Epithelial cell of proximal tubule (primary cell): Measurements from ENCODE around the gene OPA1. TPM values are rescaled to one million over a fixed set of nuclear protein-coding genes. Genes with fewer than 3 reads are reported as not detected.

Experiments
- DNase-seq: peaks from one replicate; pipeline ENCODE4 v3.0.0-alpha.2; 2011; ENCODE audit warnings: low read depth
- H3K4me3 ChIP-seq: 2 replicates; pipeline ENCODE4 v1.5.1; 2011; ENCODE audit warnings: low read depth, mild to moderate bottlenecking, low read length
- total RNA-seq: library from RNA; depleted of rRNA; stranded (reverse); fragments of >200 nt; gene quantifications from 2 replicates; pipeline ENCODE4 v1.2.3, GENCODE V29; 2015
- TF ChIP-seq, protein P1 (sequence below): conservative IDR thresholded peaks from 2 replicates; pipeline ENCODE4 v1.5.1; 2012; ENCODE audit warnings: low read depth, mild to moderate bottlenecking, low read length

The OPA1 gene
- total RNA-seq, 1 donor from 2014 or later: 59.0 TPM

DNA sequence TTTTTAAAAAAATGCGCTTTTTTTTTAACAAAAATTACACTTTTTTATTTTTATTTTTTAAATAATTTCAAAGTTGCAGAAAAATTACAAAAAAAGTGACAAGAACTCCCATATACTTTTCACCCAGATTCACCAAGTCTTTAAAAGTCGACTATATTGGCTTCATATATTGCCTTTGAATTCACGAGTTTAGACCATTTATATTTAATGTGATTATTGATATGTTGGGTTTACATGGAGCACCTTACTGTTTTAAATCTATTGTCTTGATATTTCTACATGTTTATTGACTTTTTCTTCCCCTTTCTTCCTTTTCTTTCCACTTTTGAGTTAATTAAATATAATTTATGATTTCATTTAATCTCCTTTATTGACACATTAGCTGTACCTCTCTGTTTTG is 127.2 kb downstream of the OPA1 start:
- DNase-seq: no peak
- TF ChIP-seq, protein P1, sequence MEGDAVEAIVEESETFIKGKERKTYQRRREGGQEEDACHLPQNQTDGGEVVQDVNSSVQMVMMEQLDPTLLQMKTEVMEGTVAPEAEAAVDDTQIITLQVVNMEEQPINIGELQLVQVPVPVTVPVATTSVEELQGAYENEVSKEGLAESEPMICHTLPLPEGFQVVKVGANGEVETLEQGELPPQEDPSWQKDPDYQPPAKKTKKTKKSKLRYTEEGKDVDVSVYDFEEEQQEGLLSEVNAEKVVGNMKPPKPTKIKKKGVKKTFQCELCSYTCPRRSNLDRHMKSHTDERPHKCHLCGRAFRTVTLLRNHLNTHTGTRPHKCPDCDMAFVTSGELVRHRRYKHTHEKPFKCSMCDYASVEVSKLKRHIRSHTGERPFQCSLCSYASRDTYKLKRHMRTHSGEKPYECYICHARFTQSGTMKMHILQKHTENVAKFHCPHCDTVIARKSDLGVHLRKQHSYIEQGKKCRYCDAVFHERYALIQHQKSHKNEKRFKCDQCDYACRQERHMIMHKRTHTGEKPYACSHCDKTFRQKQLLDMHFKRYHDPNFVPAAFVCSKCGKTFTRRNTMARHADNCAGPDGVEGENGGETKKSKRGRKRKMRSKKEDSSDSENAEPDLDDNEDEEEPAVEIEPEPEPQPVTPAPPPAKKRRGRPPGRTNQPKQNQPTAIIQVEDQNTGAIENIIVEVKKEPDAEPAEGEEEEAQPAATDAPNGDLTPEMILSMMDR: no peak
- H3K4me3 ChIP-seq: no peak overlapping the region

DNA sequence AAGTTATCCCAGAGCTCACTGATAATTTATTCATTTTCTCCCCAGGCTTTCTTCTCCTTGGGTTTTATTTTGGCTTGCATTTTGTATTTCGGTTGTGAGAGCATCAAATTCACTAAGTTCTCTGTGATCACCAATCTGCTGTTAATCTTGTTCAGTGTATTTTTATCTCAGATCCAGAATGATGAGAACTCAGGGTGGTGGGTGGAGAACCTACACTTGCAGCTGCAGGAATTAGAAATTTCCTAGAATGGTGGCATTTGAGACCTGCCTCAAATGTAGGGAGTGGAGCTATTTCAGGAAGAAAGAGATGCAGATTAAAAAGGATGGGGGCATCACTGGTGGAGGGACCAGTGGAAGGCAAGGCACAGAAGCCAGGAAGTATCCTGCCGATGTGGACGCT is 129.6 kb downstream of the OPA1 start:
- TF ChIP-seq, protein P1: no peak

DNA sequence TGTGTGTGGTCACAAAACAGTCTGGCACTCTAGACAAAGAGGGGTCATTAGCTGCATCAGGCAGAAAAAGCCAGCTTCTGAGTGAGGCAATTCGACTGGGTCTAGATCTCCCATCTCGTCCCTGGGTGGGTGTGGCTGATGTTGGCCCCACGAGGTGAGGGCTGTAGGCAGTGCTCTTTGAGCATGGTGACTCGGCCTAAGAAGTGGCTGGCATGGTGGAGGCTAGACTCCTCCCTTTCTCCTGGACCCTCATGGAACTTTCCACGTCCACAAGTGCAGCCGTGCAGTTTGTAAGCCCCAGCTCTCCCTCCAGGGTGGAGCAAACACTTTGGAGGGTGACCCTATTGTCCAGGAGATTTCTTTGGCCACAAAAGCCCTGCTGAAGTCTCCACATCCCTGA is 134.1 kb downstream of the OPA1 start:
- H3K4me3 ChIP-seq: no peak overlapping the region
- no peak for DNase-seq
- TF ChIP-seq, protein P1: no peak

More for the DNA sequence above, 129.6 kb downstream of the OPA1 start:
- no peak for DNase-seq
- H3K4me3 ChIP-seq: no peak overlapping the region

DNA sequence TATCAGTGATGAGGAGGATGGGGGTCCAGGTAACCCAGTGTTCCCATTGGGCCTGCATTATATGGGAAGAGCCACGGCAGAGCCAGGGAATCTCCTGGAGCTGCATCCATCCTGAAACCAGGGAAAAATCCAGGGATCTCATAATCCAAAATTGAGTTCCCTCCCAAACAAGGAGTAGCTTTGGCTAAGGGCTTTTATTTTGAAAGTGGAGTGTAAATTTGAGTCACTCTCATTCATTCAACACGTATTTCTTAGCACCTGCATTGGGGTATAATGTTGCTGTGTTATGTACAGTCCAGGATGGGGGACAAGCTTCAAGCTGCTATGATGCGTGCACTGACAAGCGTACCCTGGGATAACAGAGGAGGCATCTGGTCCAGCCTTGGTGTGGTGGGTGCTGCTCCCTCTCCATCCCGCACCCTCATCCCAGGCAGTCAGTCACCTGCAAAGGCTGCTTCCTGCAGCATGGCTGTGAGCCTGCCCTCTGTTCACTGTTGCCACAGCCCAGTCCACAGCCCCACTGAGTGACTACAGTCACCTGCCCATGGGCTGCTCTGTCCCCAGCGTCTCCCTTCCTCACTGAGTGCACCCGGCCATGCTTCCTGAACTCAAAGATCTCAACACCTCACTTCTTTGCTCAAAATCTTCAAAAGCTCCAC is 135.6 kb downstream of the OPA1 start:
- TF ChIP-seq, protein P1: no peak
- H3K4me3 ChIP-seq: no peak overlapping the region
- no peak for DNase-seq

DNA sequence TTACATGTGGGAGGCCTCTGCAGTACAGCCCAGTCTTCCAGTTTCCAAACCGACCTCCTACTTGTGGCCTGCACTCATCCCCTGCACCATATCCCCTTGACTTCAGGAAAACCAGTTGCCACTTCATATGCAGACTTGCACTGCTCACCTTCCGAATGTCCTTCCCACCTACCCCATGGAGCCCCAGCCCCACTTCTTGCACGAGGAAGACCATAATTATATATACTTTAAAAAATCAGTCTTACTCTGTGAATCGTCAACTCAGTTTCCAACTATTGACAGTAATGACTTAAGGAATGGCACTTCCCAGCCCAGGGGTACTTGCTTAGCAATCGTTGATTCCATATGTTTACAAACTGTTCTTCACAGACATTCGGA is 136.1 kb downstream of the OPA1 start:
- no peak for DNase-seq
- H3K4me3 ChIP-seq: no peak overlapping the region
- TF ChIP-seq, protein P1: no peak

DNA sequence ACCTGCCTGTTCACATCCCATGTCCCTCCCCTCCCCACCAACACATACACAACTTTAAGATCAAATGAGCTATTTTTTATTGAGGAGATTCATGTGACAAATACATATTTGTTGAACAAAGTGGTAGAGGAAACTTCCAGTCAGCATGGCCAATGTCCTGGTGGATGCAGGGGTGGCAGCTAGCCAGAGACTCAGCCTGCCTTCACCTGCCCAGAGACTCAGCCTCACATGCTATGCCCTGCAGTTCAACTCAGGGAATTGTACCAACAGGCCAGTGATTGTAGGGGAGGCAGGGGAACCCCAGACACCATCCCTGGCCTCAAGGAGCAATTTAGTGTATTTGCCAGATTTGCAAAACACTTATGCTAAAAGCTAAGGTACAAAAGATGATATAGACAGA is 136.6 kb downstream of the OPA1 start:
- DNase-seq: no peak
- no peak overlapping the region for H3K4me3 ChIP-seq
- TF ChIP-seq, protein P1: no peak

DNA sequence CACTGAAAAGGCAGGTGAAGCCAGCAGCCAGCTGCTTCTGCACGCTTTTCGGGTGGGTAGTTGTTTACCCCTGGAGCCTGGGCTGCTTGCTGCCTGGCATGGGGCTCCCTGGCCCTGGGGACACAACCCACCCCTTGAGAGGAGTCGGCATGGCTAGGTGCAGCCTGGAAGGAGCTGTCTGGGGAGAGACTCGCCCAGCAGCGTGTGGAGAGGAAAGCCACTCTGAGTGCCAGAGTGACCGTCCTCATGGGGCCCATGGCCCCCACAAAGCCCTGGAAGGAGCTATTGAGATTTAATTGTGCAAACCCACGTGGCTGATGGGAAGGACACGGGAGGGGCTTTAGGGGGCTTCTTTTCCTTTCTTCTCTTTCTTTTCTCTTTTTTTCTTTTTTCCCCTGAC is 137.5 kb downstream of the OPA1 start:
- TF ChIP-seq, protein P1: no peak
- DNase-seq: no peak
- no peak overlapping the region for H3K4me3 ChIP-seq
